Measurements from ENCODE around the gene NFIB.

Gene NFIB

GRCh38 chr9:14336244-14336643, 22.3 kb upstream of the NFIB start:
- Mint-ChIP-seq H3K27me3 (peaks cover 31% of the 10 kb centered on the region), H3K36me3 (no peaks in the 10 kb centered on the region), H3K4me1 (no peaks in the 10 kb centered on the region), H3K9me3 (no peaks in the 10 kb centered on the region), H3K27ac (no peak overlapping the region), H3K4me3 (no peak overlapping the region)
- ATAC-seq, result no peak

- Mint-ChIP-seq H3K36me3 (no peaks in the 10 kb centered on the region), H3K4me1 (no peaks in the 10 kb centered on the region), H3K27ac (no peak overlapping the region), H3K4me3 (no peak overlapping the region), H3K27me3 (peaks cover 9% of the 10 kb centered on the region), H3K9me3 (no peaks in the 10 kb centered on the region)
- ATAC-seq, result no peak
Measured at GRCh38 chr9:14331120-14331519, 17.2 kb upstream of the NFIB start.

DNA sequence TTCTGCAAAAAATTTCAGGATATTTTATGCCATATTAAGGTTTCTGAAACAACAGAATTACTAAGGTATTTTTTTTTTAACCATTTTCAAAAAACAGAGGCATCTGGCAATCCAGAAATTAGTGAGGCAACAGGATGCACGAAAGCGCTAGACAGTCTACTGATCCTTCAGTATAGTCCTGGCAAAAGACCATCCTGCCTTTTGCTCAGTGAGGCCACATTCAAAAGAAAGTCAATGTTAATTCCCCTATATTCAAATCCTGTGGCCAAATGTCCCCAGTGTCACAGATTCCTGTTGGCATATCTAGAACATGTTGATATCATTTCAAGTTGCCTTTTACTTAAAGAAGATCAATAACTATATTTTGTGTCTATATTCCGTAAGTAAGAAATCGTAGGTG, 13.1 kb upstream of the NFIB start:
- peaks cover 19% of the 10 kb centered on the region for H3K27me3 Mint-ChIP-seq
- peaks cover 7% of the 10 kb centered on the region for H3K4me1 Mint-ChIP-seq
- no peaks in the 10 kb centered on the region for H3K9me3 Mint-ChIP-seq
- H3K27ac Mint-ChIP-seq, result no peak overlapping the region
- no peak overlapping the region for H3K4me3 Mint-ChIP-seq
- ATAC-seq, result no peak
- no peaks in the 10 kb centered on the region for H3K36me3 Mint-ChIP-seq

- no peaks in the 10 kb centered on the region for H3K36me3 Mint-ChIP-seq
- H3K4me1 Mint-ChIP-seq, result peaks cover 13% of the 10 kb centered on the region
- no peak for ATAC-seq
- H3K4me3 Mint-ChIP-seq, result no peak overlapping the region
- H3K27me3 Mint-ChIP-seq, result peaks cover 25% of the 10 kb centered on the region
- H3K9me3 Mint-ChIP-seq, result no peaks in the 10 kb centered on the region
- no peak overlapping the region for H3K27ac Mint-ChIP-seq
Measured at GRCh38 chr9:14326264-14326826, 12.4 kb upstream of the NFIB start.

- H3K36me3 Mint-ChIP-seq, result no peaks in the 10 kb centered on the region
- no peak overlapping the region for H3K27ac Mint-ChIP-seq
- ATAC-seq, result no peak
- peaks cover 33% of the 10 kb centered on the region for H3K27me3 Mint-ChIP-seq
- peaks cover 20% of the 10 kb centered on the region for H3K4me1 Mint-ChIP-seq
- H3K4me3 Mint-ChIP-seq, result no peak overlapping the region
- H3K9me3 Mint-ChIP-seq, result no peaks in the 10 kb centered on the region
Measured at GRCh38 chr9:14325147-14325546, 11.2 kb upstream of the NFIB start.

- Mint-ChIP-seq H3K4me1 (peaks cover 20% of the 10 kb centered on the region), H3K4me3 (no peak overlapping the region), H3K36me3 (no peaks in the 10 kb centered on the region), H3K9me3 (no peaks in the 10 kb centered on the region), H3K27ac (no peak overlapping the region), H3K27me3 (peaks cover 26% of the 10 kb centered on the region)
- no peak for ATAC-seq
Measured at GRCh38 chr9:14323985-14324650, 10.2 kb upstream of the NFIB start.

DNA sequence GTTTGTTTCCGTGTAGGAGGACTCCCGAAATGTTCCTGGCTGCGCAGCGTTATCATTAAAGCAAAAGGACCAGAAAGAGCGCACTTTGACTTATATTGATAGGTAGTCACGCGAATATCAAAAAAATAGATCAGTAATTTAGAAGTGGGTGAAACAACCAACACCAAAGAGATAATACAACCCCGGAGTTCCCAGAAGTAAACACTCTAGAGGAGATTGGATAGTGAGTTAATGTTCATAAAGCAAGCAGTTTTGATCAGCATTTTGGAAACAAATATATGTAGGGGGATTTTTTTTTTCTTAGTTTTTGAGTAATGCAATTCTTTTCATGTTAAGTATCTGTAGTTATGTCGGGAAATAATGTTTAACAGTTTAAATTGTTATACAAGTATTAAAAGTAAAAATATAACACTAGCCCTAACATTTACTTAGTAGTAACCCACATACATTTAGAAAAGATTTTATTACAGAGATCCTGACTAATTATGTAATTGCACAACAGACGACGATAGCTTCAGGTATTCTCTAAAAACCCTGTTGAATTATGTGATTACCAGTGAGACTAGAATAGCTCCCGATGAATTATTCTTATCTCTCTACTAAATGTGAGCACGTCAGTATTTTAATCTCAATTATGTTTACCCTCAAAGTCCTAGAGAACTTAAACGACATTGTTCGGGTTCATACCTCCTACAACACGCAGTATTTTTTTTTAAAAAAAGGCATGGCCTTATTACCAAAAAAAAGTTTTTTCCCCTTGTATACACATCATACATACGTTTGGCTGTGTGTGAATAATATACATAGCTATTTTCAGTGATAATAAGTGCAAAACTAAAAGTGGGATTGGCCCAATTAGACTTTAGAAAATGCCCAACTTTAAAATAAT, 9.4 kb upstream of the NFIB start:
- Mint-ChIP-seq H3K4me1 (peaks cover 20% of the 10 kb centered on the region), H3K4me3 (peak overlapping the region; percentile 86), H3K27ac (peak overlapping the region; percentile 78), H3K27me3 (peaks cover 24% of the 10 kb centered on the region), H3K9me3 (no peaks in the 10 kb centered on the region), H3K36me3 (no peaks in the 10 kb centered on the region)
- ATAC-seq, result no peak

DNA sequence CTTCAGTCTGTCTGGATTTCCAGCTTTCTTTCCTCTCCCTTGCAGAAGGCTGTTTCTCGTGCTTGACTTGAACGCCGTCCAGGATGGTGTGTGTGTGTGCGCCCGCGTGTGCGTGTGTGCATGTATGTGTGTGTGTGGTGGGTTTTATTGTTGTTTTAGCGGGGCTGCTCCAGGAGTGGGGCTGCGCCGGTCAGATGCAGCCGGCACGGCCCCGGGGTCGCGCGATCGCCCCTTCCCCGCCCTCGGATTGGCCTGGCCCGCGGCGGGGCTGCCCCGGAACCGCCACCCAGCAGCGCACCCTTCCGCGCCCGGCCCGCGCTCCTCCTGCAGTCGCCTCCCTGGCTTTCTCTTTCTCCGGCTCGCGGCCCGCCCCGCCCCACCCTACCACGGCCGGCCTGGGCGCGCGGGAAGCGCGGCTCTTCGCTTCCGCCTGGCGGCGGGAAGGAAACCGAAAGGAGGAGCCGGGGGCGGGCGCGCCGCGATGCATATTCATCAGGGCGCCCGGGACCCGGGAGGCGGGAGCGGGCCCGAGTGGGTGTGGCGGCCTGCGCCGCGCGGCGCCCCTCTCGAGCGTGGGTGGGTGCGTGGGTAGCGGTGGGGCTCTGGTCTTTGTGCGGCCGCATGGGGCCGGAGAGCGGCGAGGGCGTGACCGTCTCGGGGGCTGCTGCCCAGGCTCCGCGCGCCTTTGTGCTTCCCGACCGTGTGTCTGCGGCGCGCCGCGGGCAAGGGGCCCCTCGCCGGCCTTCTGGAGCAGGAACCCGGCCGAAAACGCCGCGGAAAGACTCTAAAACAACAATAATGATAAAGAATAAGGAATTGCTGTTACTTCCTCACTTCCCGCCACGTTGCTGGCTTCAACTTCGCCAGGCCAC, 8.5 kb upstream of the NFIB start:
- H3K27ac Mint-ChIP-seq, result peak overlapping the region; percentile 78
- peaks cover 24% of the 10 kb centered on the region for H3K27me3 Mint-ChIP-seq
- H3K4me1 Mint-ChIP-seq, result peaks cover 20% of the 10 kb centered on the region
- no peaks in the 10 kb centered on the region for H3K9me3 Mint-ChIP-seq
- no peaks in the 10 kb centered on the region for H3K36me3 Mint-ChIP-seq
- peak overlapping the region; percentile 86 for H3K4me3 Mint-ChIP-seq
- peak; percentile 93 for ATAC-seq

GRCh38 chr9:14321517-14322130, 7.7 kb upstream of the NFIB start:
- peak overlapping the region; percentile 78 for H3K27ac Mint-ChIP-seq
- peaks cover 20% of the 10 kb centered on the region for H3K4me1 Mint-ChIP-seq
- ATAC-seq, result no peak
- H3K9me3 Mint-ChIP-seq, result no peaks in the 10 kb centered on the region
- H3K27me3 Mint-ChIP-seq, result peaks cover 32% of the 10 kb centered on the region
- peak overlapping the region; percentile 86 for H3K4me3 Mint-ChIP-seq
- no peaks in the 10 kb centered on the region for H3K36me3 Mint-ChIP-seq

DNA sequence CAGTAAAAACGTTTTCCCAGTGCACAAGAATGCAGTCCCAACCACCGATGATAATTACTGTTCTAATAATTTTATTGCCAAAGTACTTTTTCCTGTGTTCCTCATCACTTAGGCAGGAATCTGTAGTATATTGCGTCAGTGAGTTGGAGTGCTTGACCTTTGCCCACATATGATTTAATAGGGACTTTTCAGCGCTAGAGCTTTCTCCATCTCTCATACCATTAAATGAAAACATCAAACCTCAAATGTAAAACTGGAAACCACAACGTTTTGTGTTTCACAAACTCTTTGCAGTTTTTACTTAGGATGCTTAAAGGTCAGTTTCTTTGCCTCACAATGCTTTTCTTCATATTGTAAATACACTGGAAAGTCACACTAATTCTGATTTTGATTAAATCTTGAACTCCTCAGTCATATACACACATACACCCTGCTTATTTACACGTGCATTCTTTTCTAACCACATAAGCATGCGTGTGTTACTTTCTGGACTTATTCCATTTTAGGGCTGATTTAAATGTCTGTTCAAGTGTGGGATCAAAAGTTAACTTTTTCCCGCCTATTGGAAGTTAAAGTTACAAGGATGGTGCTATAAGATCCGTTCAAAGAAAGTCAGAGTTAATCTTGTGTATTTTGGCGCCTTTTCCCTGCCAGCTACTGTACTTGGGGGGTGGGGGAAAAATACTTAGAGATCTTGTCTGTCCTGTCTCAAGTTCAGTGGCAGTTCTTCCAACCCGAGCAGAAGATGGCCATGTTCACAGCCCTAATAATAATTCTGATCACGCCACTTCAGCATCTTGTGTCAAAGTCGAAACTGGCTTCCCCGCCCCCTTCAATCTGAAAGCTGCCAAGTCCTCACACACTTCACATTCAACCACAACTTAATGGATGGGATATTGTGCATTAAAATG, 6.6 kb upstream of the NFIB start:
- H3K4me3 Mint-ChIP-seq, result peak overlapping the region; percentile 33
- H3K36me3 Mint-ChIP-seq, result no peaks in the 10 kb centered on the region
- peaks cover 43% of the 10 kb centered on the region for H3K27me3 Mint-ChIP-seq
- ATAC-seq, result no peak
- H3K27ac Mint-ChIP-seq, result no peak overlapping the region
- H3K9me3 Mint-ChIP-seq, result no peaks in the 10 kb centered on the region
- H3K4me1 Mint-ChIP-seq, result peaks cover 27% of the 10 kb centered on the region

- H3K27me3 Mint-ChIP-seq, result peaks cover 51% of the 10 kb centered on the region
- H3K4me3 Mint-ChIP-seq, result no peak overlapping the region
- no peaks in the 10 kb centered on the region for H3K36me3 Mint-ChIP-seq
- no peak overlapping the region for H3K27ac Mint-ChIP-seq
- H3K9me3 Mint-ChIP-seq, result no peaks in the 10 kb centered on the region
- no peak for ATAC-seq
- H3K4me1 Mint-ChIP-seq, result peaks cover 34% of the 10 kb centered on the region
Measured at GRCh38 chr9:14318934-14319580, 5.1 kb upstream of the NFIB start.

- Mint-ChIP-seq H3K4me1 (peaks cover 39% of the 10 kb centered on the region), H3K36me3 (no peaks in the 10 kb centered on the region), H3K4me3 (no peak overlapping the region), H3K27me3 (peaks cover 57% of the 10 kb centered on the region), H3K27ac (no peak overlapping the region), H3K9me3 (no peaks in the 10 kb centered on the region)
- ATAC-seq, result no peak
Measured at GRCh38 chr9:14318361-14318760, 4.4 kb upstream of the NFIB start.

- Mint-ChIP-seq H3K27ac (no peak overlapping the region), H3K4me3 (no peak overlapping the region), H3K9me3 (no peaks in the 10 kb centered on the region), H3K27me3 (peaks cover 57% of the 10 kb centered on the region), H3K36me3 (no peaks in the 10 kb centered on the region), H3K4me1 (peaks cover 35% of the 10 kb centered on the region)
- ATAC-seq, result no peak
Measured at GRCh38 chr9:14317667-14318320, 3.9 kb upstream of the NFIB start.
